G401 (cell line): ENCODE measurements around the gene PRTFDC1. TPM values are rescaled to one million over a fixed set of nuclear protein-coding genes. Genes with fewer than 3 reads are reported as not detected.
"Not testable (repeated sequence)": the region's sequence is repeated elsewhere in the genome, so short reads cannot be mapped to it uniquely, and the experiment has no call there.

Experiments used
- DNase-seq: peaks from one replicate; pipeline ENCODE4 v3.0.0-alpha.2; 2015; ENCODE audit warnings: low spot score
- in situ Hi-C: cut with HindIII; loops from 2 replicates; pipeline ENCODE4 v1.10.0; 2016; ENCODE audit warnings: low sequenced_read_pairs, mixed read lengths
- total RNA-seq: library from RNA; depleted of rRNA; stranded (reverse); fragments of >200 nt; shearing (Covaris generic); gene quantifications from 2 replicates; pipeline ENCODE4 v1.2.3, GENCODE V29; 2014

PRTFDC1 gene
- total RNA-seq, 1 experiment from 2014 or later, result 46.6 TPM

- in situ Hi-C loops, result no loop called here
- no peak for DNase-seq
Observed at GRCh38 chr10:24858288-24859270, 93.8 kb downstream of the PRTFDC1 start.

GRCh38 chr10:24857031-24857725, 95.2 kb downstream of the PRTFDC1 start:
- in situ Hi-C loops, result no loop called here
- no peak for DNase-seq

DNA sequence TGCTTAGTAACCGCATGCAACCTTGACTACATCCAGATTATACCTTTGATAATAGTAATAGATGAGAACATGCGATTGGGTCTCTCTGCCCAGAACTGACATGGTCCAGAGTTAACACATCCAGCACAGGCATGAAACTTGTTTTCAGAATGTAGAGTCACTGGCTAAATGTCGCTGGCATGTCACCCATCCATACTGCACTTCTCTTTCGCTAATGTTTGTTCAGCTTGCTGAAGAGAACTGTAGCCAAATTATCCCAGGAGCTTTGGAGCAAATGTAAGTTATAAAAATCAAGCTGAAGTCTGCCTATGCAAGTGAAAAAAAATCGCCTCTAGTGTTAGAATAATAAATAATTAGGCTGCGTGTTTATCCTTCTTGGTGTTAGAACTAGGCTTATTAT, 98.2 kb downstream of the PRTFDC1 start:
- no peak for DNase-seq
- in situ Hi-C loops, result no loop called here

DNA sequence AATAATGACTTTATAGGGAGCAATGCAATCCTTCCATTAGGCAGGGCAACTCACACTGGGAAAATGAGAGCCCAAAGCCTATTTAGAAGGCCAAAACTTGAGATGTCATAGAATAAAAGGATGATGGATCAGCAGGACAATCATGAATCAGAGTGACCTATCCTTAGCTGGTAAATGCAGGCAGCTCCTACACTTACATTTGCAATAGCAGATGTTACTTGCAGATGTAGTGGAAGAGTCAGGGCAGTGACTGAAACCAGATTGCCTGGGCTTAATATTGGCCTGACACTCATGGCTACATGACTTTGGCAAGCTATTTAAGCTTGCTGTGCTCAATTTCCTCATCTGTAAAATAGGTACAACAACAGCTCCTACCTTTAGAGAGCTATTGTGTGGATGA, 98.7 kb downstream of the PRTFDC1 start:
- no peak for DNase-seq
- in situ Hi-C loops, result no loop called here

DNA sequence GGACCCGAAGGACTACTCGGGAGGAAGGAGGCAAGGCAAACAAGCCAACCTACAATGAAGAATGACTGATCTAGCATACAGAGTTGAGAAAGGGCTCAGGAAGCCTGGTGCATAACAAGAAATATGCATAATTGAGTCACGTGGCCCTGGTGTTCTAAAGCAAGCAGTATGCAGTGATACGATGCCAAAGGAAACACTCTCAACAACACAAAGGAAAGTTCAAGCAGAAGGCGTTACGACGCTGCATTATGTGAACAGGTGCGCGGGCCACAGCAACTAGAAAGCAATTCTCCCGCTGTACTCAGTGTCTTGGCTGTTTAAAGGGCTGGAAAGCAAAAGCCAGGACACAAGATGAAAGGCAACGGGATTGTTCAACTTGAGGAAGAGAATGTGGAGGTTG, 100.8 kb downstream of the PRTFDC1 start:
- in situ Hi-C loops, result no loop called here
- DNase-seq, result no peak

- DNase-seq, result no peak
- in situ Hi-C loops, result no loop called here
Observed at GRCh38 chr10:24850727-24851296, 101.6 kb downstream of the PRTFDC1 start.

DNA sequence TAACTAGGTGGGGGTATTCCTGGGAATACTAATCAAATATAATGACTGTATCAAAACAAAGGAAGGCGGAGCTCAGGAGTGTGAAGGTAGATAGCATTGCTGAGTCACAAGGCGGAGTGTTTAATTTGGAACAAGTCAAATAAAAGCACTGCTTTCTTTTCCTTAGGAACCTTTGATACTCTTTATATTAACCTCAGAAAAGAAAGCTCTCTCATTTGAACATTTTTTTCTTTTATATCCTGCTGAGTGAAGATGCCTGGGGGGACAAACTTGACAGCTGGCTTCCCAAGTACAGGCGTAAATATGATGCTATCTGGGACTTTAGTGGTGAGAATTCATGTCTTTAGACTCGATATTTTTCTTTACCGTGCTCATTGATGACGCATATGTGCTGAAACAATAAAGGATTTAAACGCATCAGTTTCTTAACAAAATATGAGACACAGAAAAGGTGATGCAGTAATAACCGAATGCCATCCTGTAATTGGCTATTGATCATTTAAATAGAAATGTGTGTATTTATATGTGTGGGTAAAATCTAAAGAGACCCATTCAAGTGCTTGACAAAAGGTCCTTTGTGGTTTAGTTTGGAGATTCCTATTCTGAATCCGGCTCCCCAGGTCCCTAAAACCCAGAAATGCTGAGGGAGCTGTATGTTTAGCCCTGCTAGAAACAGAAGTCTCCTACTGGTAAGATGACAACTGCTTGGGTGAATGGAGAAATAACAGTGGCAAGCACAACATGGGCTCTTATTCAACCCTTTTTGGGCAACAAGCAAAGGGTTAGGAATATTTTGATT, 102.7 kb downstream of the PRTFDC1 start:
- DNase-seq, result no peak
- in situ Hi-C loops, result no loop called here

- in situ Hi-C loops, result no loop called here
- DNase-seq, result no peak
Observed at GRCh38 chr10:24849051-24849450, 103.4 kb downstream of the PRTFDC1 start.

DNA sequence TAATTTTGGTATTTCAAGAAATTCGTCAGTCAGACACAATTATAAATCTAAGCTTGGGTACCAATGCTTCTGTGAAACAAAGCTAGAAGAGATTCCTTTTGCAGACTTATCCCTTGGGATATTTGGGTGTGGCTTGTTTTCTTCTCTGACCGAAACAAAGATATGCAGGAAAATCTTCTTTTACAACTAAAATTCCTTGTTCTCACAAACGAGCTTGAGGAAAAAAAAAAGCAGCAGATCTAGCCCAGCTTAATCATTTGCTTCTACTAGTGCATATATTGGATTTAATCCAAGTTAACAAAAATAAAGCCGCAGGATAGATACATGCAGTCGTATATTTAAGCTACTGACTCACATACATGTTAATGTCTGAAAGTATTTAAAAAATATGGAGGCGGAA, 104.2 kb downstream of the PRTFDC1 start:
- in situ Hi-C loops, result no loop called here
- DNase-seq, result no peak

GRCh38 chr10:24847112-24848070, 105.0 kb downstream of the PRTFDC1 start:
- no peak for DNase-seq
- in situ Hi-C loops, result no loop called here

- in situ Hi-C loops, result no loop called here
- DNase-seq, result no peak
Observed at GRCh38 chr10:24844742-24845141, 107.7 kb downstream of the PRTFDC1 start.

- in situ Hi-C loops, result no loop called here
- no peak for DNase-seq
Observed at GRCh38 chr10:24843256-24843655, 109.2 kb downstream of the PRTFDC1 start.

DNA sequence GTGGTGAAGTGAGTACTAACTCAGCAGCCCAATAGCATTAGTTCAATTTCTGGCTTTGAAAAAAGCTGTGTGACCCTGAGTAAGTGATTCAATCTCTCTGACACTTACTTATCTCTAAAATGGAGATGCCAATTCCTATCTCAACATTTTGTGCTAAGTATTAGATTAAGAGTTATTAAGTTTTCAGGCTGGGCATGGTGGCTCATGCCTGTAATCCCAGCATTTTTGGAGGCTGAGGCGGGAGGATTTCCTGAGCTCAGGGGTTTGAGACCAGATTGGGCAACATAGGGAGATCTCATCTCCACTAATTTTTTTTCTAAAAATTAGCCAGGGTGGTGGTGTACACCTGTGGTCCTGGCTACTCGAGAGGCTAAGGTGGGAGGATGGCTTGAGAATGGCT, 109.5 kb downstream of the PRTFDC1 start:
- in situ Hi-C loops, result no loop called here

DNA sequence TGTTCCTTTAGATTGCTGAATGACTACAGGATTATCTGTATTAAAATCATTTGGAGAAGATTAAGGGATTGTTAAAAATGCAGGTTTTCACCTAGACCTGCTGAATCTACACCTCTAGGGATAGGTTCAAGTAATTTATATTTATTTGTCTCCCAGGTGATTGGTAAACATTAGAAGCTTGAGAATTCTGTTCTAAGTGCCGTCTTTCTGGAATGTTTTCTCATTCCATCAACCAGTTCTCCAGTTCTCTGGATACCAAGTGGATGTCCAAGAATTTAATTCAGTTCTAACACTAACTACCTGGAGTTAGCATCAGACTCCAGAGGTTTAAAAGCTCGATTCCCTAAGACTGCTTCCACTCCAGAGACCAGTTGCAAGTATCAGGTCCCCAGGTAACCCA, 110.9 kb downstream of the PRTFDC1 start:
- in situ Hi-C loops, result no loop called here
- DNase-seq, result no peak

More for the DNA sequence above, 109.5 kb downstream of the PRTFDC1 start:
- no peak for DNase-seq

- no peak for DNase-seq
- in situ Hi-C loops, result no loop called here
Observed at GRCh38 chr10:24840784-24841183, 111.6 kb downstream of the PRTFDC1 start.

- DNase-seq, in situ Hi-C loops: not testable (repeated sequence)
Observed at GRCh38 chr10:24837781-24838180, 114.6 kb downstream of the PRTFDC1 start.

GRCh38 chr10:24834869-24835268, 117.5 kb downstream of the PRTFDC1 start:
- DNase-seq, result no peak
- in situ Hi-C loops, result no loop called here

GRCh38 chr10:24826009-24826408, 126.4 kb downstream of the PRTFDC1 start:
- in situ Hi-C loops, result no loop called here
- no peak for DNase-seq
